ENCODE measurements around the gene DOCK8.

The DOCK8 gene

GRCh38 chr9:468766-469426, 254.2 kb downstream of the DOCK8 start:
- no peak for DNase-seq

GRCh38 chr9:469672-470551, 255.2 kb downstream of the DOCK8 start:
- peak; percentile 79 for DNase-seq

- no peak for DNase-seq
Measured at GRCh38 chr9:470552-471194, 256.0 kb downstream of the DOCK8 start.

- DNase-seq, result no peak
Measured at GRCh38 chr9:471320-471719, 256.7 kb downstream of the DOCK8 start.

GRCh38 chr9:472479-473075, 257.9 kb downstream of the DOCK8 start:
- no peak for DNase-seq

- no peak for DNase-seq
Measured at GRCh38 chr9:477193-477592, 262.5 kb downstream of the DOCK8 start.

- no peak for DNase-seq
Measured at GRCh38 chr9:479304-479970, 264.8 kb downstream of the DOCK8 start.

GRCh38 chr9:479971-480350, 265.3 kb downstream of the DOCK8 start:
- DNase-seq, result no peak

GRCh38 chr9:482739-483138, 268.1 kb downstream of the DOCK8 start:
- DNase-seq, result no peak

GRCh38 chr9:486156-486555, 271.5 kb downstream of the DOCK8 start:
- no peak for DNase-seq

- DNase-seq, result no peak
Measured at GRCh38 chr9:487429-487828, 272.8 kb downstream of the DOCK8 start.

GRCh38 chr9:488448-488847, 273.8 kb downstream of the DOCK8 start:
- DNase-seq, result no peak

GRCh38 chr9:489198-490197, 274.8 kb downstream of the DOCK8 start:
- DNase-seq, result no peak

- no peak for DNase-seq
Measured at GRCh38 chr9:494764-495163, 280.1 kb downstream of the DOCK8 start.

GRCh38 chr9:495739-496138, 281.1 kb downstream of the DOCK8 start:
- no peak for DNase-seq

- DNase-seq, result no peak
Measured at GRCh38 chr9:503326-503725, 288.7 kb downstream of the DOCK8 start.

- peak; percentile 51 for DNase-seq
Measured at GRCh38 chr9:503881-504852, 289.5 kb downstream of the DOCK8 start, which contains the start of gene KANK1. Gene KANK1 (plus strand): TSS chr9:504695.

- peak; percentile 3 for DNase-seq
Measured at GRCh38 chr9:504921-505740, 290.5 kb downstream of the DOCK8 start.

GRCh38 chr9:505741-506059, 291.0 kb downstream of the DOCK8 start:
- DNase-seq, result no peak
